GM15510 (cell line): Measurements from ENCODE around the gene GASK1A.

Source experiments
- POLR2A ChIP-seq: IDR thresholded peaks from 3 replicates; pipeline ENCODE4 v1.6.1; 2011; ENCODE audit warnings: borderline replicate concordance; ENCODE audit not compliant: insufficient read length; ENCODE audit errors: extremely low read depth

The GASK1A gene

GRCh38 chr3:43094851-43095250, 115.7 kb downstream of the GASK1A start:
- TF ChIP-seq POLR2A = no peak

- no peak for TF ChIP-seq POLR2A
Measured at GRCh38 chr3:43095370-43095769, 116.3 kb downstream of the GASK1A start.

GRCh38 chr3:43096761-43097160, 117.7 kb downstream of the GASK1A start:
- no peak for TF ChIP-seq POLR2A

- TF ChIP-seq POLR2A = no peak
Measured at GRCh38 chr3:43097400-43098080, 118.4 kb downstream of the GASK1A start.

- TF ChIP-seq POLR2A = no peak
Measured at GRCh38 chr3:43098761-43099160, 119.7 kb downstream of the GASK1A start.

- no peak for TF ChIP-seq POLR2A
Measured at GRCh38 chr3:43102773-43103480, 123.8 kb downstream of the GASK1A start.

- no peak for TF ChIP-seq POLR2A
Measured at GRCh38 chr3:43104039-43104438, 124.9 kb downstream of the GASK1A start.

- TF ChIP-seq POLR2A = no peak
Measured at GRCh38 chr3:43104660-43105595, 125.8 kb downstream of the GASK1A start.

GRCh38 chr3:43105596-43106292, 126.6 kb downstream of the GASK1A start, which contains the start of gene POMGNT2:
TSS of gene POMGNT2 (minus strand) at chr3:43106079. CDS start at chr3:43081431, 24,648 bp downstream.
- no peak for TF ChIP-seq POLR2A

- TF ChIP-seq POLR2A = no peak
Measured at GRCh38 chr3:43106293-43106628, 127.2 kb downstream of the GASK1A start.
